GM10266 (cell line): ENCODE data around the gene SCN2A.
"Not testable (repeated sequence)": the region's sequence is repeated elsewhere in the genome, so short reads cannot be mapped to it uniquely, and the experiment has no call there.

Source experiments
- DNase-seq: peaks from one replicate; pipeline ENCODE4 v3.0.0; 2012; ENCODE audit errors: extremely low spot score
- CTCF ChIP-seq: IDR thresholded peaks from 2 replicates; pipeline ENCODE4 v1.5.1; 2012; ENCODE audit warnings: mild to moderate bottlenecking, low read depth; ENCODE audit not compliant: control insufficient read depth, insufficient read depth; ENCODE audit errors: missing control alignments

SCN2A gene

GRCh38 chr2:165251366-165251765 lies 12.2 kb downstream of the SCN2A start:
- TF ChIP-seq CTCF: no peak
- no peak for DNase-seq

DNA sequence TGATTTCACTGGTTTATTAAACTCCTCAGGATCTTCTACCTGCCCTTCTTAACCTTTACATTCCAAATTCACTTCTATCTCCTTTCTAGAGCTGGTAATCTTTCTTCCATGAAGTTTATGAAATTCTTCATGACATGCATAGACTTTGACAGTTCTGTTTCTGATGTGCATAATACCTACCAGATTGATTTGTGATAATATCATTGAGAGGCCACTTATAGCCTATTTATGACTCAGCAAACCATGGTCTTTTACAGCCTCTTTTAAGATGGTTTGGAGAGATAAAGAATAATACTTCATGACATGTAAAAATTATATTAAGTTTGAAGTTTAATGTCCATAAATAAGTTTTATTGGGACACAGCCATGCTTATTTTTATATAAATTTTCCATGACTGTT lies 14.0 kb downstream of the SCN2A start:
- DNase-seq: no peak

DNA sequence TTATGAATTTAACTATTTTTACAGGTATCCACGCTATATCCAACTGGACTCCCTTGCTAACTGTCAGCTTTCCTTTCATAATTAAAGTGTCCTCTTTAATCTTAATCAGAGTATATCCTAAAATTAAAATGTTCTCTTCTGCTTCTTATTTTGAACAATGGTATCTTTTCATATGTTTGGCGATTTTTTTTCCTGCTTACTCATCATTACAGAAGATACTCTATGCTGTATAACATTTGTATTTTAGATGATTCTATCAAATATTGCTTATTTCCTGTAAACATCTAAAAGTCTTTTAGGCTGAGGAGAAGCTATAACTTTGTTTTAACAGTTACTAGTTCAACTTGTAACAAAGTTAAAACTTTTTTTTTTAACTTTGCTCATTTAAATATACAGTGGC lies 17.4 kb downstream of the SCN2A start:
- no peak for TF ChIP-seq CTCF
- DNase-seq: no peak

More for the DNA sequence above, 14.0 kb downstream of the SCN2A start:
- TF ChIP-seq CTCF: no peak

GRCh38 chr2:165260347-165260746 lies 21.1 kb downstream of the SCN2A start:
- DNase-seq: not testable (repeated sequence)

- TF ChIP-seq CTCF: no peak
- DNase-seq: no peak
Observed at GRCh38 chr2:165268754-165269153, 29.5 kb downstream of the SCN2A start.

DNA sequence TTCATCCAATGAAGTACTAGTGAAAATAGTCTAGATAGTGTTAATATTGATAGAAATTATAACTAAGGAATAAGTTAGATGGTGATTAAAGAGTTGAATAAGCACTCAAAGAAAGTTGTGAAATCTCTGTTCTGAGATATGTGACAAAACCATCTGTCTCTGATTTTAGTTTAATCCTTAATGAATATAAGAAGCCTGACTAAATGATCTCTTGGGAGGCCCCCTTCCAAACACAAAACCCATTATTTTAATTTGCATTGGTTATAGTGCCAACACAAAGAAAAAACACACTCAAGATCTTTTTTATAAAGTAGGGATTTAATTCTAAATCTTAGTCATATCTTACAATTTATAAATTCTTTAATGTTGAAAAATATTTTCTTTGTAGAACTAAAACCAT lies 34.0 kb downstream of the SCN2A start:
- TF ChIP-seq CTCF: no peak
- no peak for DNase-seq

- TF ChIP-seq CTCF: no peak
- no peak for DNase-seq
Observed at GRCh38 chr2:165274698-165275097, 35.5 kb downstream of the SCN2A start.

DNA sequence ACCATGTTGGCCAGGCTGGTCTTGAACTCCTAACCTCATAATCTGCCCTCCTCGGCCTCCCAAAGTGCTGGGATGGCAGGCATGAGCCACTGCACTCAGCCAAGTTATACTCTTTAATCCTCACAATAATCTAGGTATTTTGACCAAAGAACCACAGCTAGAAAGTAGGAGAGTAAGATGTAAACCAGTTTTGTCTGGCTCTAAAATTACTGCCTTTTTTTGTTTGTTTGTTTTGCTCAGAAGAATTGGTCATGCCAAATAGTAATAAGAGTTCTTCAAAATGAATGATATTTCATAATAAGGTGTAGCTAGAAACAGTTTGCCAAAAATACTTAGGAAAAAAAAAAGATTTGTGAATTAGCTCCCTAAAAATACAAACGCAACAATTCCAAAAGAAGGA lies 36.7 kb downstream of the SCN2A start:
- TF ChIP-seq CTCF: no peak
- no peak for DNase-seq
